HFFc6 (cell line): ENCODE measurements around the gene RPL28. TPM values are rescaled to one million over a fixed set of nuclear protein-coding genes. Genes with fewer than 3 reads are reported as not detected.

Source experiments
- DNase-seq: peaks from one replicate; pipeline ENCODE4 v3.0.0-alpha.2; 2018
- H3K27ac Mint-ChIP-seq: 2 replicates; pipeline ENCODE4 v1.8.0; 2020; ENCODE audit warnings: mild to moderate bottlenecking, mixed read lengths
- H3K27me3 Mint-ChIP-seq: 2 replicates; pipeline ENCODE4 v1.8.0; 2021; ENCODE audit warnings: mild to moderate bottlenecking, moderate library complexity, mixed read lengths; ENCODE audit not compliant: insufficient read depth
- H3K36me3 Mint-ChIP-seq: 2 replicates; pipeline ENCODE4 v1.8.0; 2021; ENCODE audit warnings: low read depth, mixed read lengths
- H3K4me1 Mint-ChIP-seq: 2 replicates; pipeline ENCODE4 v1.8.0; 2020; ENCODE audit warnings: low read depth, mixed read lengths
- H3K4me3 Mint-ChIP-seq: 2 replicates; pipeline ENCODE4 v1.8.0; 2020; ENCODE audit warnings: mild to moderate bottlenecking, moderate library complexity, mixed read lengths
- H3K9me3 Mint-ChIP-seq: 2 replicates; pipeline ENCODE4 v1.8.0; 2020; ENCODE audit warnings: mild to moderate bottlenecking, mixed read lengths
- CTCF ChIP-seq: fragments of 200-600 bp; sonication (generic); IDR thresholded peaks from 2 replicates; pipeline ENCODE4 v1.5.0; 2021; ENCODE audit warnings: antibody characterized with exemption, mild to moderate bottlenecking
- total RNA-seq, 6 experiments: library from RNA; stranded (reverse); fragmentation: NEBNext Ultra II Directional; extraction: Animal tissue kit (Norgen Biotek cat#: 25700); gene quantifications; 2 replicates in 1 of 6; 3 replicates in 5 of 6; pipeline ENCODE4 v1.2.3, GENCODE V29; 2021

RPL28 gene
- total RNA-seq, 6 experiments from 2014 or later: 2,082 to 2,537 (median 2,362) TPM

DNA sequence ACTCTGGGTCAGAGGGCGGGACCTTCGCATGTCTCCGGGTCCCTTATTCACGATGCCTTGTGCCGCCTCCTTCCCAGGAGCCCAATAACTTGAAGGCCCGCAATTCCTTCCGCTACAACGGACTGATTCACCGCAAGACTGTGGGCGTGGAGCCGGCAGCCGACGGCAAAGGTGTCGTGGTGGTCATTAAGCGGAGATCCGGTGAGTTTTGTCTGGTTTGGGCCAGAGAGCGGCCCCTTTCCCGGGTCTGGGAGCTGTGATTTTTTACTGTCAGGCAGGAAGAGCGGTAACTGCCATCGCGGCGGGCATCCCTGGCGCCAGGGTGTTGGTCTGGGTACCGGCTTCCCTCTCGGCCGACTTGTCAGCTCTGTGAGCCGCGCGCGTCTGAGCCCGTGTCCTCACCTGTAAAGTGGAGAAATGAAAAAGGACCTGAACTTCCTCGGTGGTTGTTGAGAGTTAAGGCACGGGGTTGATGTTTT, 800 bp downstream of the RPL28 start:
- Mint-ChIP-seq H3K27me3 (peaks cover 12% of the 10 kb centered on the region), H3K9me3 (peaks cover 7% of the 10 kb centered on the region), H3K27ac (peak overlapping the region; percentile 95), H3K4me1 (peaks cover 42% of the 10 kb centered on the region), H3K36me3 (peaks cover 47% of the 10 kb centered on the region), H3K4me3 (peak overlapping the region; percentile 99)
- no peak for DNase-seq
- no peak for TF ChIP-seq CTCF

DNA sequence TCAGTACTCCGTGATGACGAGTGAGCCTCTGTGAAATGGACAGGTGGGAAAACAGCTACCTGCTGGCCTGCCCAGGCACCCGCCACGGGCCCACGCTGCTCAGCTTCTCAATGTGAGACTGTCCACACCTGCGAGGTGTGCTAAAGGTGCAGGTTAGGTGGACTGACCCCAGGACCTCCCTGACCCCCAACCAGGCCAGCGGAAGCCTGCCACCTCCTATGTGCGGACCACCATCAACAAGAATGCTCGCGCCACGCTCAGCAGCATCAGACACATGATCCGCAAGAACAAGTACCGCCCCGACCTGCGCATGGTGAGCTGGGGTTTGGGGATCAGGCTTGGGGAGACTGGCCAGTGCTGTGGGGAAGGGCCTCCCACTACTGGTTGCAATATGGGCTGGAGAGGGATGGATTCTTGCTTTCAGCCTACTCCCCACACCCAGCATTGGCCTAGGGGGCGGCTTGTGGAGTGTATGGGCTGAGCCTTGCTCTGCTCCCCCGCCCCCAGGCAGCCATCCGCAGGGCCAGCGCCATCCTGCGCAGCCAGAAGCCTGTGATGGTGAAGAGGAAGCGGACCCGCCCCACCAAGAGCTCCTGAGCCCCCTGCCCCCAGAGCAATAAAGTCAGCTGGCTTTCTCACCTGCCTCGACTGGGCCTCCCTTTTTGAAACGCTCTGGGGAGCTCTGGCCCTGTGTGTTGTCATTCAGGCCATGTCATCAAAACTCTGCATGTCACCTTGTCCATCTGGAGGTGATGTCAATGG, 2.2 kb downstream of the RPL28 start:
- peak overlapping the region; percentile 95 for H3K27ac Mint-ChIP-seq
- no peak for TF ChIP-seq CTCF
- peaks cover 7% of the 10 kb centered on the region for H3K9me3 Mint-ChIP-seq
- no peak for DNase-seq
- peaks cover 17% of the 10 kb centered on the region for H3K27me3 Mint-ChIP-seq
- H3K4me1 Mint-ChIP-seq: peaks cover 45% of the 10 kb centered on the region
- H3K4me3 Mint-ChIP-seq: peak overlapping the region; percentile 99
- peaks cover 54% of the 10 kb centered on the region for H3K36me3 Mint-ChIP-seq

GRCh38 chr19:55389386-55390317, 3.9 kb downstream of the RPL28 start:
- Mint-ChIP-seq H3K36me3 (peaks cover 54% of the 10 kb centered on the region), H3K27ac (peak overlapping the region; percentile 63), H3K9me3 (peaks cover 7% of the 10 kb centered on the region), H3K27me3 (peaks cover 17% of the 10 kb centered on the region), H3K4me1 (peaks cover 42% of the 10 kb centered on the region), H3K4me3 (peak overlapping the region; percentile 99)
- no peak for TF ChIP-seq CTCF
- no peak for DNase-seq

GRCh38 chr19:55390461-55390880, 4.7 kb downstream of the RPL28 start:
- H3K9me3 Mint-ChIP-seq: peaks cover 7% of the 10 kb centered on the region
- no peak for TF ChIP-seq CTCF
- H3K36me3 Mint-ChIP-seq: peaks cover 54% of the 10 kb centered on the region
- DNase-seq: no peak
- no peak overlapping the region for H3K4me3 Mint-ChIP-seq
- peaks cover 38% of the 10 kb centered on the region for H3K4me1 Mint-ChIP-seq
- H3K27ac Mint-ChIP-seq: peak overlapping the region; percentile 63
- H3K27me3 Mint-ChIP-seq: peaks cover 15% of the 10 kb centered on the region

- Mint-ChIP-seq H3K36me3 (peaks cover 47% of the 10 kb centered on the region), H3K27me3 (peaks cover 9% of the 10 kb centered on the region), H3K27ac (peak overlapping the region; percentile 51), H3K4me1 (peaks cover 38% of the 10 kb centered on the region), H3K9me3 (peaks cover under 1% of the 10 kb centered on the region; the same call in 1 of the 2 replicates), H3K4me3 (no peak overlapping the region; the same call in 1 of the 2 replicates)
- no peak for TF ChIP-seq CTCF
- no peak for DNase-seq
Observed at GRCh38 chr19:55391191-55391670, 5.5 kb downstream of the RPL28 start.
